ENCODE data around the gene INTS6.

- TF ChIP-seq CTCF (IDR thresholded peaks at IDR 0.05), result no peak
- TF ChIP-seq EZH2 (IDR thresholded peaks at IDR 0.05; ENCODE audit: borderline replicate concordance, insufficient read depth, low read depth, low read length, poor library complexity, severe bottlenecking), result no peak
Measured at GRCh38 chr13:51325837-51326236, 127.0 kb downstream of the INTS6 start.

Data from B cell (primary cell).